Measurements from ENCODE around the gene RRBP1. TPM values are rescaled to one million over a fixed set of nuclear protein-coding genes. Genes with fewer than 3 reads are reported as not detected.

Gene RRBP1, protein sequence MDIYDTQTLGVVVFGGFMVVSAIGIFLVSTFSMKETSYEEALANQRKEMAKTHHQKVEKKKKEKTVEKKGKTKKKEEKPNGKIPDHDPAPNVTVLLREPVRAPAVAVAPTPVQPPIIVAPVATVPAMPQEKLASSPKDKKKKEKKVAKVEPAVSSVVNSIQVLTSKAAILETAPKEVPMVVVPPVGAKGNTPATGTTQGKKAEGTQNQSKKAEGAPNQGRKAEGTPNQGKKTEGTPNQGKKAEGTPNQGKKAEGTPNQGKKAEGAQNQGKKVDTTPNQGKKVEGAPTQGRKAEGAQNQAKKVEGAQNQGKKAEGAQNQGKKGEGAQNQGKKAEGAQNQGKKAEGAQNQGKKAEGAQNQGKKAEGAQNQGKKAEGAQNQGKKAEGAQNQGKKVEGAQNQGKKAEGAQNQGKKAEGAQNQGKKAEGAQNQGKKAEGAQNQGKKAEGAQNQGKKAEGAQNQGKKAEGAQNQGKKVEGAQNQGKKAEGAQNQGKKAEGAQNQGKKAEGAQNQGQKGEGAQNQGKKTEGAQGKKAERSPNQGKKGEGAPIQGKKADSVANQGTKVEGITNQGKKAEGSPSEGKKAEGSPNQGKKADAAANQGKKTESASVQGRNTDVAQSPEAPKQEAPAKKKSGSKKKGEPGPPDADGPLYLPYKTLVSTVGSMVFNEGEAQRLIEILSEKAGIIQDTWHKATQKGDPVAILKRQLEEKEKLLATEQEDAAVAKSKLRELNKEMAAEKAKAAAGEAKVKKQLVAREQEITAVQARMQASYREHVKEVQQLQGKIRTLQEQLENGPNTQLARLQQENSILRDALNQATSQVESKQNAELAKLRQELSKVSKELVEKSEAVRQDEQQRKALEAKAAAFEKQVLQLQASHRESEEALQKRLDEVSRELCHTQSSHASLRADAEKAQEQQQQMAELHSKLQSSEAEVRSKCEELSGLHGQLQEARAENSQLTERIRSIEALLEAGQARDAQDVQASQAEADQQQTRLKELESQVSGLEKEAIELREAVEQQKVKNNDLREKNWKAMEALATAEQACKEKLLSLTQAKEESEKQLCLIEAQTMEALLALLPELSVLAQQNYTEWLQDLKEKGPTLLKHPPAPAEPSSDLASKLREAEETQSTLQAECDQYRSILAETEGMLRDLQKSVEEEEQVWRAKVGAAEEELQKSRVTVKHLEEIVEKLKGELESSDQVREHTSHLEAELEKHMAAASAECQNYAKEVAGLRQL (N-terminal part only)
- total RNA-seq: 100 to 1,000 TPM; 210 to 402 (median 377) TPM
- long read RNA-seq, donor 1, full-length matches to known transcripts: 86 of 182 reads
- long read RNA-seq, donor 1, partial matches to known transcripts: 40 of 182 reads
- long read RNA-seq, donor 1, other reads (novel, unspliced or antisense): 56 of 182 reads
- long read RNA-seq, donor 2, full-length matches to known transcripts: 43 of 104 reads
- long read RNA-seq, donor 2, partial matches to known transcripts: 53 of 104 reads
- long read RNA-seq, donor 2, other reads (novel, unspliced or antisense): 8 of 104 reads

DNA sequence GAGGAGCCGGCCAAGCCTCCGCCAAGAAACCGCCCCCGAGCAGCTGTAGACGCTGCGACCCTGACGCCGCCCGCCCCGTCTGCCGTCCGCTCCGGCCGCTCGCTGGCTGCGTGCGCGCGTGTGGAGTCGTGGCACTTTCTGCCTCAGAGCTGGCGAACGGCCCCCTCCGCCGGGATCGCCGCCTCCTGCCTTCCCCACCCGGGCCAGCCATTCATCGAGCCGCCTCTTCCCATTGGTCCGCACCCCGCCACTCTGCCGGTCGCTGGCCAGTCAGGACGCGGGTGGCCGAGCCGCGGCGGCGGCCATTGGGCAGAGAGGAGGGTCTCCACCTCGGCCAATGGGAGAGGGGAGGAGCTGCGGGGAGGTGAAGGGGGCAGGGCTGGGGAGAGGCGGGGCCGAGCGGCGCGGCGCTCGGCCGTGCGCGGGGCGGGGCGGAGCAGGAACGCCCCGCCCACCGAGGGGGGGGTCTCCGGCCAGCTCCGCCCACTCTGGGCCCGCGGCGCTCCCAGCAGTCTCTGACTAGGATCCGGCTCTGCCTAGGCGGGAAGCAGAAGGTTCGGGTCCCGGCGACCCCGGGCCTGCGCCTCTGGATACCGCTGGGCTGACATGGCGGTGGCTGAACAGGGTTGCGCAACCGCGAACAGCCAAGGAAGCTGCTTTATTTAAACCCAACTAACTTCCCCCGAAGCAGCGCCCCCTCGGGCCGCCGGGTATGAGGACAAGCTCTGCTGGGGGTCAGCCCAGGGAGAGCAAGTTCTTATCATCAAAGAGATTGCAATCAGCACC lies at the start of gene RRBP1:
Gene RRBP1 (minus strand): TSS at position 140 of the 786 bp plus-strand sequence. CDS start 21,735 bp downstream, outside the sequence.
- TF ChIP-seq, protein P1, sequence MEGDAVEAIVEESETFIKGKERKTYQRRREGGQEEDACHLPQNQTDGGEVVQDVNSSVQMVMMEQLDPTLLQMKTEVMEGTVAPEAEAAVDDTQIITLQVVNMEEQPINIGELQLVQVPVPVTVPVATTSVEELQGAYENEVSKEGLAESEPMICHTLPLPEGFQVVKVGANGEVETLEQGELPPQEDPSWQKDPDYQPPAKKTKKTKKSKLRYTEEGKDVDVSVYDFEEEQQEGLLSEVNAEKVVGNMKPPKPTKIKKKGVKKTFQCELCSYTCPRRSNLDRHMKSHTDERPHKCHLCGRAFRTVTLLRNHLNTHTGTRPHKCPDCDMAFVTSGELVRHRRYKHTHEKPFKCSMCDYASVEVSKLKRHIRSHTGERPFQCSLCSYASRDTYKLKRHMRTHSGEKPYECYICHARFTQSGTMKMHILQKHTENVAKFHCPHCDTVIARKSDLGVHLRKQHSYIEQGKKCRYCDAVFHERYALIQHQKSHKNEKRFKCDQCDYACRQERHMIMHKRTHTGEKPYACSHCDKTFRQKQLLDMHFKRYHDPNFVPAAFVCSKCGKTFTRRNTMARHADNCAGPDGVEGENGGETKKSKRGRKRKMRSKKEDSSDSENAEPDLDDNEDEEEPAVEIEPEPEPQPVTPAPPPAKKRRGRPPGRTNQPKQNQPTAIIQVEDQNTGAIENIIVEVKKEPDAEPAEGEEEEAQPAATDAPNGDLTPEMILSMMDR (IDR thresholded peaks at IDR 0.05): peak; percentile 52
- Histone ChIP-seq H3K36me3 (ENCODE audit: low read depth) (peaks cover 5% of the 10 kb centered on the region), H3K9me3 (no peaks in the 10 kb centered on the region), H3K4me1 (ENCODE audit: low read depth) (peaks cover 30% of the 10 kb centered on the region), H3K4me3 (peak within 1 kb of the TSS; percentile 86)
- ATAC-seq (peak; percentile 87), DNase-seq (peak; percentile 96 to 99 (median 99))
- intact Hi-C loops (cut with DNase I, micrococcal nuclease): loop anchor here (5.0 to 10.0 kb wide), 2 partner anchors 205 to 213 kb away; no protein-coding TSS in a partner anchor

DNA sequence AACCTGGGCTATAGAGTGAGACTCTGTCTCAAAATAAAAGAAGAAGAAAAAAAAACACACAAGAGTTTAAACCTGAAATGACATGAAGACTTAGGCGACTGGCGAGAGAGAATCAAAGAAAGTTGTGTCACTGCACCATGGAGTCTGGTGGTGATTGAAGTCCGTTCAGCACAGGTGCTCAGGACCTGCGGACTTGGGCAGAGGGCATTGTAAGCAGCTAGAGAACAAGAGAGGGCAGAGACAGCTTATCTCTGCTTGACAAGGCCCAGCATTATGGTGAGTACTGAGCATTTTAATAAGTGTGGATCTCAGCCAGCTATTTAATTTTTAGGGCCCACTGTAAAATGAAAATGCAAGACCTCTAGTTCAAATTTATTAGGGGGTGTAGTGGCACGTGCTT lies 49.2 kb upstream of the RRBP1 start:
- H3K4me1 ChIP-seq (ENCODE audit: low read depth): peaks cover 5% of the 10 kb centered on the region
- no peak overlapping the region for H3K4me3 ChIP-seq
- H3K36me3 ChIP-seq (ENCODE audit: low read depth): no peaks in the 10 kb centered on the region
- TF ChIP-seq, protein P1 (IDR thresholded peaks at IDR 0.05): no peak
- intact Hi-C loops (cut with DNase I, micrococcal nuclease): no loop called here
- H3K9me3 ChIP-seq: no peaks in the 10 kb centered on the region
- ATAC-seq (peak; percentile 54), DNase-seq (no peak)

DNA sequence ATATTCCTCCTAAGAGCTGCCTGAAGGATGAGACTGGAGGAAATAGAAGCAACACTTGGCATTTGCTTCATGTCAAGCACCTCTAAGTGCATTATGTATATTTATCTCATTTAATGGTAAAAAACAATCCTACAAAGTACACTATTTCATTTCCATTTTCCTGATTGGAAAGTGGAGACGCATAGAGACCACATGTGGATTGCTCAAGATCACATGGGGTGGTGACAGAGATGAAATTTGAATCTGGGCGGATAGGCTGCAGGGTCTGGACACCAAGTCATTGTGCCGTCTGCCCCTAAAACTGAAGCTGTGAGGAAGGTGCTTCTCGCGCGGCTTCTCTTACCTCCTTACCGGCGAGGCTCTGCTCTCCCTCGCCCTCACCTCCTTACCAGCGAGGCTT lies 48.0 kb upstream of the RRBP1 start:
- H3K36me3 ChIP-seq (ENCODE audit: low read depth): no peaks in the 10 kb centered on the region
- DNase-seq (no peak), ATAC-seq (no peak)
- H3K9me3 ChIP-seq: no peaks in the 10 kb centered on the region
- TF ChIP-seq, protein P1 (IDR thresholded peaks at IDR 0.05): no peak
- intact Hi-C loops (cut with DNase I, micrococcal nuclease): no loop called here
- H3K4me3 ChIP-seq: no peak overlapping the region
- peaks cover 5% of the 10 kb centered on the region for H3K4me1 ChIP-seq (ENCODE audit: low read depth)

DNA sequence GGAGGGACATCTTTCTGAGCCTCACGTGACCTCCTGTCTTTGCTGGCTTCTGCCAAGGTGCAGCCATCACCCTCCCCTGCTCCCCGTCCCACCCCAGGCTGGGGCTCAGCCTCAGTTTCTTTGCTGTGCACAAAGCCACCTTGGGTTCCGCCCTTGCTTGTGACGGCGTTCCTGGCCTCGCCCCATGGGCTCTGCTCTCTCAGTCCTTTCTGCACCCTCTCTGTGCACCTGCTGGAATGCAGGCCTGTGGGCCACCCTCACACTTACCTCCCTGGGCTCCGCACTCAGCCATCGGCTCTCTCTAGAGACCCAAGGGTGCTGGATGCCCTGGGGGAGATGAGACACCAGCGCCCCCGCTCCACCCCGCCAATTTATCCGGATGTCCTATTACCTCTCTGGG lies 46.0 kb upstream of the RRBP1 start:
- no peaks in the 10 kb centered on the region for H3K4me1 ChIP-seq (ENCODE audit: low read depth)
- H3K4me3 ChIP-seq: no peak overlapping the region
- ATAC-seq: no peak
- H3K9me3 ChIP-seq: no peaks in the 10 kb centered on the region
- no peaks in the 10 kb centered on the region for H3K36me3 ChIP-seq (ENCODE audit: low read depth)
- TF ChIP-seq, protein P1 (IDR thresholded peaks at IDR 0.05): no peak
- intact Hi-C loops (cut with DNase I, micrococcal nuclease): no loop called here
- DNase-seq: no peak

All from mucosa of descending colon (tissue), 3 donors.